CMK (cell line): ENCODE data around the gene RTF2.

Experiments used
- DNase-seq: peaks from one replicate; pipeline ENCODE4 v3.0.0-alpha.2; 2010; ENCODE audit warnings: low read depth

Gene RTF2, protein sequence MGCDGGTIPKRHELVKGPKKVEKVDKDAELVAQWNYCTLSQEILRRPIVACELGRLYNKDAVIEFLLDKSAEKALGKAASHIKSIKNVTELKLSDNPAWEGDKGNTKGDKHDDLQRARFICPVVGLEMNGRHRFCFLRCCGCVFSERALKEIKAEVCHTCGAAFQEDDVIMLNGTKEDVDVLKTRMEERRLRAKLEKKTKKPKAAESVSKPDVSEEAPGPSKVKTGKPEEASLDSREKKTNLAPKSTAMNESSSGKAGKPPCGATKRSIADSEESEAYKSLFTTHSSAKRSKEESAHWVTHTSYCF

DNA sequence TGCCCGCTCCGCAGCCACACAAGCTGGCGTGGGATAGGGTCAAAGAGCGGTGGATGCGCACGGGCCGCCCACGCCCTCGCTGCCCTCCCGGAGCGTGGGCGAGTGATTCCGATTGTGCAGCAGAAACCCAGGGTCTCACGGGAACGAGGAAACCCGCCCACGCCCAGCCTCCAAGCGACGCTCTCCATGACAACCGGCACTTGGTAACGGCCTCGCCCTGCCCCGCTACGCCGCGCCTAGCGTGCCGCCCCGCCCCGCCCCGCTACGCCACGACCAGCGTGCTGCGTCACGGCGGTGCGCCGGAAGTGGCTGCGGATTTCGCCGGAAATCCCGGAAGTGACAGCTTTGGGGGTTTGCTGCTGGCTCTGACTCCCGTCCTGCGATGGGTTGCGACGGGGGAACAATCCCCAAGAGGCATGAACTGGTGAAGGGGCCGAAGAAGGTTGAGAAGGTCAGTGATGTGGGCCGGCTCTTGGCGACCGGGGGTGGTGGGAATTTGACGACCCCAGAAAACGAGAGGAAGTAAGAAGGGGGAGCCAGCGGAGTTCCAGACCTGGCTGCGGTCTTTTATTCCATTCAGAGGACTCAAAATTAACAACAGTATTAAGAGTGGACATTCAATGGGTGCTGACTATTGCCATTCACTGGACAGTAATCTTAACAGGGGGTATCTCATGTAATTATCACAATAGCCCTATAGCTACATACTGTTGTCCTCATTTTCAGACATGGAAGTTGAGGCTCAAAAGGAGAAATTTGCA, at the start of gene RTF2:
Gene RTF2, plus strand, starts transcription at position 312 of the 761 bp plus-strand sequence. Its CDS starts 71 bp downstream, at position 383.
- DNase-seq, result peak; percentile 80

DNA sequence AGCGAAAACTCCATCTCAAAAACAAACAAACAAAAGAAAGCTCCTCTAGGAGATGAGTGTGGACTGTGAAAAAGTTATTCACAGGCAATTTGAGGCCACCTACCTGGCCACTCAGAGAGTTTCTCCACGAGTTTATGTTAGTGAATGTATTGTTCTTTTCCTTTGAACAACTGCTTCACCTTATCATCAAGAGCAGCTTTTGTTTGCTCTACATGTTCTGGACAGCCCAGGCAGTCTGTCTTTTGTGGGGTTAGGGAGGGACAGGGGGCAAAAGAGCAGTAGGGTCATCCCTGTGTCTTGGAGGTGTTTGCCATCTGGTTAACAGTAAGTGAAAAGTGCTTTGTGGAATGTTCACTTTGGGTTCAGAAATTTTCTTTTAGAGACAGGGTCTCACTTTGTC, 48.4 kb upstream of the RTF2 start:
- DNase-seq, result no peak

DNA sequence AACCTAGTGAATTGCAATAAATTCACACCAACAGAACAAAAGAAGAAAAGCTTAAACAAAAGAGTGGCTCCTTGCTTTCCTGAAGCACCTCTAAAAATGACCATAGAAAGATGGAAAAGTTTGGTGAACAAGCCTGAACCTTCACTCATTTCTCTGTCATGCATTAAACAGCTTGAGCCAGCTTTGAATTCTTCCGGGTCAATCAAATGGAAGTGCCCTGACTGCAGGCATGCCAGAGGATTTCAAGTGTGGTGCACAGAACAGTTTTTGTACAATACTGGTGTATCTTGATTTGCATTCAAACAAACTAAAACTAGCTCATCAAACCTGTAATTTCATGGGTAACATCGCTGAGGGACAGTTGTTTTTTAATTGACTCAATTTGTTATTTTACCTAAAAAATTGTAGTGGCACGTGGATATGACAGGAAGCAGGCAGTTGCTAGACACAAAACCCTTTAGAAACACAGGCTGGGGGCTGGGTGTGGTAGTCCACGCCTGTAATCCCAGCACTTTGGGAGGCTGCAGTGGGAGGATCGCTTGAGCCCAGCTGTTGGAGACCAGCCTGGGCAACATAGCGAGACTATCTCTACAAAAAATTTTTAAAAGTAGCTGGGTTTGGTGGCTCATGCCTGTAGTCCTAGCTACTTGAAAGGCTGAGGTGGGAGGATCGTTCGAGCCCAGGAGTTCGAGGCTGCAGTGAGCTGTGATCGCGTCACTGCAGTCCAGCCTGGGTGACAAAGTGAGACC, 47.3 kb upstream of the RTF2 start:
- no peak for DNase-seq

DNA sequence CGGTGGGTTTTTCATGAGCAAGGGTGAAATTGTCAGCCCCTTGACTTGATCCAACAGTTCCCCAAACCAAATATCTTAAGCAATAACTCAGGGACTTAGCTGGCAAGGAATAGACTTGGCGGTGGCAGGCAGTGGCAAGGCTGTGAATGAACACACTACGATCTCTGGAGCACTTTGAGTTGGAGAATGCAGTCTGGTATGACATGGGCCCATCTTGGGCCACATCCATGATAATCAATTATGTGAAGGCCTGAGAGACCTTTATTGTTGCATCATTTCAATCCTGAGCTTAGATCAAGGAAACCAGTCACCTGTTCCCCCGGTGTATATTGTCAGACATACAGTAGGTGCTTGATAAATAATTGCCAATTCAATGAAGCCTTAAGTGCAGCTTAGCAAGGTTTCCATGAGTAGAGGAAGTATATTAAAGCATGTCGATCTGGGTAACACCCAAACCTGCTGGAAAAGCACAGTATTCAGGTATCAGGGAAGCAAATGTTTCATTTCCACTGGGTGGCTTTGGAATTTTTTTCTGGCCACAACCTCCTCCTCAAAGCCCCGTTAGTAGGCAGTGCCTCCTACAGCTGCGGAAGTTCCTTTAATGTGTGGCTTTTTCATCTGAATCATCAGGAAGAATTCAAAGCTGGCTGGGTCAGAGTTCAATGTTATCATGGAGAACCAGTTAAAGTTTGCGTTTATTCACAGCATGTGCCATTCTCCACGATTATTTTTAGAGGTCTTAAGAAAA, 46.2 kb upstream of the RTF2 start:
- no peak for DNase-seq

DNA sequence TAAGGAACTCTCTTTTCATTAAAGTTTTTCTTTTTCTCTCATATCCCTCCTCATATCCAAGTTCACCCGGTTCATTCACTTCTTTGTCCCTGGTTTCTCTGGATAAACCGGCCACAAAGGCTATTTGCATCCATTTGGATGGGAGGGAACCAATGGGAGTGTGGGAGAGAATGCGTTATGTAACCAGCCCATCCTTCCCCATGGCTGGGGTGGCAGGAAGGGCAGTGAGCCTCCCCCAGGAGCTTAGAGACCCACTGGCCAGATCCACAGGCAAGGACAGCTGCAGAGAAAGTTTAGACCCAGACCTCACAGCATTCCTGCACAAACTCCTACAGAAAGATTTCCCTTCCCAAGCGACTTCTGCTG, 45.6 kb upstream of the RTF2 start:
- no peak for DNase-seq

DNA sequence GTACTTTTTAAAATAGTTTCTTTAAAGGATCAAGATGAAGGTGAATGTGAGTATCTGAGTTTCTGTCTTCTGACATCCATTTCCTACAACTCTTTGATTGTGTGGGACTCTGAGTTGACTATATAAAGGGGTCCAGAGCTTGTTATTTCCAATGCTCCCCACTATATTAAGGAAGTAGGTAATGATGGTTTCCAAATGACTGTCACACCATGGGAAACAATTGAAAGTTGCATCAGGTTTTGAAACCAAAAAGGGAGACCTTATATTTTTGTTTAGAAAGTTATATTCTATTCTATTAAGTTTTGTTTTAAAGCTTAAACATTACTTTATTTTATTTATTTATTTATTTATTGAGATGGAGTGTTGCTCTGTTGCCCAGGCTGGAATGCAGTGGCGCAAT, 45.2 kb upstream of the RTF2 start:
- DNase-seq, result no peak

DNA sequence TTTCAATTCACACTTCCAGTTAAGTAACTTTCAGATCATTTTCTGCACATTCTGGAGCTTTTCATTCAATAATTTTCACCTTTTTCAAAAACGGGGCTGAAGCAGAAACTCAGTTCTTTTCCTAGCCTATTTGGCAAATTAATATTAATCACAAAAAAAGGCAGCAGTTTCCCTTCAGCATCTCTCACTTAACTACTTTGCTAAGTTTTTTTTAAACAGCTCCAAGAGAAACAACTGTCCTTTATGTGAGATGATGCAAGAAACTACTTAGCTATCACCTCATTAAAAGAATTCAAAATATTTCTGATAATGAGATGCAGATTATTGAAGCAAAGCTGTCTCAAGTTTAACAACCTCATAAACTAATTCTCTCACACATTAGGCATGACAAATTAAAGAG, 44.5 kb upstream of the RTF2 start:
- DNase-seq, result no peak

DNA sequence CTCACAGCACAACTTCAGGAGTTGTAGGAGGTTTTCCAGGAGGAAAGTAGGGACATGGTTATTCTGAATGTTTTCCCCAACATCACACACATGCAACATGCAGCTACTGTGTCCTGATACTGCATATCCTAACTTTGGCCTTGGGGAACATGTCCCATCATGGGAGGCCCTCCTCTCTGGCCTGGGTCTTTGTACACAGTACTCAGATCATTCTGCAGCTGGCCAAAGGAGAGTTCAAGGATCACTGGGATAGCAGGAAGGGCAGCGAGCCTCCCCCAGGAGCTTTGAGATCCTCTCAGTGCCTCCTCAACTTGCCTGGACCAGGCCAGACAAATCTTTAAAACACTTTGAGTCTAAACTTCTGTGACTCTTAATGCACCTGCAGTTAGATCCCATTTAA, 43.5 kb upstream of the RTF2 start:
- no peak for DNase-seq

DNA sequence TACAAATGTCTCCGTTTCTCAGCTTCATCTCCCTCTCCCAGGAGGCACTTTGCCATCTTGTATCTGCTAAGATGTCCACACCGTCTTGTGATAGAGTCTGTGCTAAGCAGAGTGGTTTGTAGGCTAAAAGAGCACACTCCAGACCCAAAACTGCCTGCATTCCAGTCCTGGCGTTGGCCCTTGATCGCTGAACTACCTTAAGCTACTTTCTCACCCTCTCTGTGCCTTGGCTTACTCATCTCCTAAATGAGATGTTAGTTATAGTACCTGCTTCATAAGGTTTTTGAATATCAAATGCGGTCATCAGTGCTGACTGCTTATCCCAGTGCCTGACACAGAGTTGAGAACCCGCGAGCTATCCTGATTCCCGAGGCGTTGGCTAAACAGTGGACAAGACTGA, 42.4 kb upstream of the RTF2 start:
- DNase-seq, result no peak

DNA sequence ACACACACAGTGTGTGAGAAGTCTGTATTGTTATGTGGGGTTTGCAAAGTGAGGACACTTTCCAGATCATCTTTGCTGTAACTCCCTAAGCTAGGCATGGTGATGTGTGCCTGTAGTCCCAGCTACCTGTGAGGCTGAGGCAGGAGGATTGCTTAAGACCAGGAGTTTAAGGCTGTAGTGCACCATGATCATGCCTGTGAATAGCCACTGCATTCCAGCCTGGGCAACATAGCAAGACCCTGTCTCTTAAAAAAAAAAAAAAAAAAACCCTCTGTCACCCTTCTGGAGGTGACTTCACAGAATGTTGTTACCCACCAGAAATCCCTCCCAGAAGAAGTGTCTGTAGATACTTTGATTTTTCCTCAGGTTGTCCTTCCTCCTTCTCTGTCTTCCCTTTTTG, 41.5 kb upstream of the RTF2 start:
- no peak for DNase-seq

DNA sequence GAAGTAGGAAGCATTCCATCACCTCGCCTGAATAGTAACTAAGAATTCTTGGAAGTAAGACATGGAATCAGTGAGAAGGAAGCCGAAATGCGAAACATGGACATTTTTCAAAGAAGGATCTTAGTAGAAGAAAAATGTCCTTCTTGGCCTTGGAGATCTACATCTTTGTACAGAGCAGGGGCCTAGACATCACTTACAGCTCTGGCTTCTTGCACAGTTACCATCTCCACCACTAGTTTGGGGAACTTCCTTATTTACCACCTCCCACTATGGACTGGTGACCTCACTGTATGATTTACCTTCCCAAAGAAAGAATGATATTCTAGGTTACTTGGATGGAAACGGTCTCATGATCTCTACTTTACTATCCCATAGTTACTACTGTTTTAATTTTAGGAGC, 40.6 kb upstream of the RTF2 start:
- no peak for DNase-seq

DNA sequence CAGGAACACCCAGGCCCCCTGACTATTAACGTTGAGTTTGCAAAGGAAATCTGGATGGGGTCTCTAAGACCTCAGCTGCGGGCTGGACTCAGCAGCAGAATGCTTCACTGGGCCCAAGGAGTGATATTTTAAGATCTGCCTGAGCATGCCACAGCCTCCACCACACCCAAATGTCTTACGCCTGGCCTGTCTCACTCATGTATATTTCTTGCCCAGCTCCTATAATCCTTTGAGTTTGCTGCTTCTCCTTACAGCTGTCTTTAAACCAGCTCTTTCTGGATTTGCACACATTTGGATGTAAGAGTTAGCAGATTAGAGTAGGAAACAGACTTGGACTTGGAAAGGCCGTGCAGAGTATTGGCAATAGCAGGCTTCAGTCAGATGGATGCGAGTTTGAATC, 40.0 kb upstream of the RTF2 start:
- DNase-seq, result no peak

DNA sequence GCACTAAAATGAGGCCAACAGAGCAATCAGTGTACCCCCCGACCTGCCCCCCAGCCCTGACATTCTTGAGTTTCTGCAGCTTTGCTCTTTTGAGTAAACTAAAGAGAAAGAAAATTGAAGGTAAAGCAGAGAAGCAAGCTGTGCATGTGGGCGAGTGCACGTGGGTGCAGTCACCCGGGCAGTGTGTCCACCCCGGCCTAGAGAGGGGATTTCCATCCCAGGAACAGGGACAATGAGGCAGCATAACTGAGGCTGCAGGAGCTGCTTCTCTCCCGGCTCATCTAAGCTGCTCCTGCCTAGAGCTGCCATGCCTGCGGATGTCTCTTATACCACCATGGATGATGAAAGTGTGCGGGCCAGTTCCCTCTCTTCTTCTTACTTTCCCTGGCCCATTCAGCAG, 39.5 kb upstream of the RTF2 start:
- DNase-seq, result no peak

DNA sequence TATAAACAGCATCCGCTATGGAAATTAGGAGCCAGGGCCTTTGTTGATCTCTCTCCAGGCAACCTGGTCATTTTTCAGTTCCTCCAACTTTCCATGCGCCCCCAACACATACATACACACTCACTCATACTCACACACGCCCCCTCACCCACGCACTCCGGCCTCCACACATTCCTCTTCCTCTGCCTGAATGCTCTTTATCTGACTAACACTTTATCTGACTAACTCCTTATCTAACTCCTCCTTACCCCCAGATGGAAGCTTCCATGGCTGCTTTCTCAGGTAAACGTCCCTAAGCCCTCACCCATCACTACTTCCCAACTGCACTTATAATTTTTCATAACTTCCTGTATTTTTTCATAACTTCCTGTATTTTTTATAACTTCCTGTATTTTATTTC, 38.9 kb upstream of the RTF2 start:
- peak; percentile 40 for DNase-seq

DNA sequence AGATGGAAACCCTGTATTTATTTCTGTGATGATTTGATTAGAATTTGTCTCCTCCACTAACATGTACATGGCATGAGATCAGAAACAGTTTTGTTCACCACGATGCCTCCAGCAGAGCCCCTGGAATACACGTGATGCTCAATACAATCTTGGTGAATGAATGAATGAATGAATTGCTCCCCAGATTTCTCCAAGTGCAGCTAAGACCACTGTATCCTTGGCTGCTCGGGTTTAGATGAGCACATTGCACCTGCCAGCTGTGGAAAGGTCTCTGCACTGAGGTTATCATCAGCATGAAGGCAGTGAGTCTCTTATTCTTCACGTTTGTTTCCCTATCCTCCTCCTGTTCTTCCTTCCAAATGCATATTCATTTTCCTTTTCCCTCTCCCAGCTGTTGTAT, 38.5 kb upstream of the RTF2 start:
- no peak for DNase-seq

DNA sequence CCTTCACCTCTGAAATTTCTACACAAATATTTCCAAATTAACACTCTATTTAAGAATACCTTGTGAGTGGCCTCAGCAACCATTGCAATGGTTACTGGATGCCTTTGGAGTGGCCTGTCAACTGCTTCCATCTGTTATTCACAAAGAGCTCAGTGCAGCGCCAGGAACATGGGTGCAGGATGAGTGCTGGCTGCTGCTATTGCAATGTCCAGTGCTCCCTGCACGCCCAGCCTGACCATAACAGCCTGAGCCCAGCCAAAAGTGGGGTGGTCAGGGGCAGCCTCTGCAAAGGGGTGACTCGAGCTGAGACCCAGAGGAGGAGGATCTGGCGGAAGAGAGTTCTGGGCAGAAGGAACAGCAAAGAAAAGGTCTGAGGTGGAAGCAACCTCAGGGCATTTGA, 38.0 kb upstream of the RTF2 start:
- no peak for DNase-seq

DNA sequence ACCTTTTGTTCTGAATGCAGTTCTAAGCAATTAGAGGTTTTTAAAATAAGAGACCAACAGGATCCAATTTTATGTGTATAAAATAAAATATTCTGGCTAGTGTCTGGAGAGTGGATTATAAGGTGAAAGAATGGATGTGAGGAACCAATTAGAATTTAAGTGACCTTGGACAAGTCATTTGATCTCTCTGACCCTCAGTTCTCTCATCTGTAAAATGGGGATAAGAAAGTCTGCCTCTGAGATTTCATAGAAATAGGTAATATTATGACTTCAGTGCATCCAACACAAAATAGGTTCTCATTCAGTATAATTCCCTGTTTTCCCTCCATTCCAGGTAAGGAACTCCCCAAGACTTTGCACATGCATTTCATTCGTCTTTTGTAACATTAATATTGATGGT, 37.5 kb upstream of the RTF2 start:
- no peak for DNase-seq

DNA sequence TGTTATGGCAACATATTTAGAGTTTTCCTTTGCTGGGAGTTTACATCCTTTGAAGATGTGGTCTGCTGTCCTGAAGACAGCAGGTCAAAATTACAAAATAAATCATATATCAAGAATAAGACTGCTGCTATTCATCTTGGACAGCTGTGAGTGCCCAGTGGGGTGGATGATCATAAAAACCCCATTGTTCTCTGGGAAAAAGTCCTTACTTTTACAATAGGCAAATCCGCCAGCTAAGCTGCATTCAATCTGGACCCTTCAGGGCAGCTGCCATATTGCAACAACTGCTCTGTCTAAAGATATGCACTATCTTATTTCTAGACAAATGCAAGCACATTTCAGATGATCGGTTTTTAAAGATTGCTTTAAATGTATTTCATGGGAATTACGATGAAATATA, 37.0 kb upstream of the RTF2 start:
- DNase-seq, result no peak

DNA sequence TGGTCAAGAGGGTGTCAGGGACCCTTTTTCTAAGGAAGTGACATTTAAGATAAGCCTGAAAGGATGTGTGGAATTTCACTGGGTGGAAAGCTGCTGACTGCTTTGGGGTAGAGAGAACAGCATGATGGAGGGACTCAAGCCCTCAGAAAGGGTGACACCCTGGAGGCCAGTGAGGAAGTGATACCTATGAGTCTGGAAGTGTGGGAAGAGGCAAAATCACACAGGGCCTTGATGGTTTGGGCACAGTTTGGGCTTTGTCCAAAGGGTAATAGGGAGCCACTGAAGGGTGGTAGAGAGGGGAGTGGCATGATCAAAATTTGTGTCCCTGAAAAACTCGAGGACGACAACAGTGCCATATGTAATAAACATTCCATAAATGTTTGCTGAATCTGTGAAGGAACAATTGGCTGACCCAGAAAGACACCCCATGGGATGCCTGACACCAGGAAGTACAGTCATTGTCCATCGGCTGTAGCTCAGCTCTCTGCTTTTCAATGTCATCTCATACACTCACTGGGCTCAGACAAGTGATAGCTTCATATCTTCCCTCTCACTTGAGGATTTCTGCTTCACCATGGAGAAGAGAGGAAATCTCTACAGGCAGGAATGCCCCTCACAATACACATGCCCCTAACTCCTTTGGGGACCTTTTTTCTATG, 35.1 kb upstream of the RTF2 start:
- DNase-seq, result no peak

DNA sequence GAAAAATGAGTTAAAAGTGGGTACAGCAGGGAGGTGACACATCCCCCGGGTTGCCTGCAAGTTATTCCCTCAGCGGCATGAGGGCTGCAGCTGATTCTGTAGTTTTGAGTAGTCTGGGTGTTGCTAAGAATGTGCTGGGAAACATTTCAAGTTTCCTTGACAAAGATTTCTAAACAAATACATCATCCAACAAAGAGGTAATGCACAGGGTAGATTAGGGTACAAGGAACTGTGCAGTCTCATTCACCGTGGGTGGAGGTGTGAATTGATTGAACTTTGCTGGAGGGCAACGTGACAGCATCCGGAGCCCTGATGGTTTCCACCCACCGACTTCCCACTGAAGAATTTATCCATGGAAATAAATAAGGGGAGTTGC, 34.6 kb upstream of the RTF2 start:
- DNase-seq, result no peak

DNA sequence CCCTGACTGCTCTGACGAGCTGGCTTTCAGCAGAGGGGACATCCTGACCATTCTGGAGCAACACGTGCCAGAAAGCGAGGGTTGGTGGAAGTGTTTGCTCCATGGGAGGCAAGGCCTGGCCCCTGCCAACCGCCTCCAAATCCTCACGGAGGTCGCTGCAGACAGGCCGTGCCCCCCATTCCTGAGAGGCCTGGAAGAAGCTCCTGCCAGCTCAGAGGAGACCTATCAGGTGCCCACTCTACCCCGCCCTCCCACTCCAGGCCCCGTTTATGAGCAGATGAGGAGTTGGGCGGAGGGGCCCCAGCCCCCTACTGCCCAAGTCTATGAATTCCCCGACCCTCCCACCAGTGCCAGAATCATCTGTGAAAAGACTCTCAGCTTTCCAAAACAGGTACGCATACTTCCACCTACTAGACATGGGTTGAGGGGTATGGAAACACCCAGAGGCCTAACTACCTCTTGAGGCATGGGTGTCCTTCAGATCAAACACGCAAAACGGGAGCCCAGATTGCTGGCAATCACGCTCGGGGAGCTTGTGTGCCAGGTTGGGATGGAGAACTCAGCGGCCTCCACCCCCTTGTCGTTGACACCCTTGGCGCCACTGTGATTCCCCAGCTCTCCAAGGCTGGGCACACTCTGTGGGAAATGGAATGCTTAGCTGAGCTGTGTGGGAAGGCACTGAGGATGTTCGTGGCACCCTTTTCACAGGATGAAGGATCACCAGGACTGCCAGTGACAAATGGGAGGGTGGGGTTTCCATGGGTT, 31.0 kb upstream of the RTF2 start:
- no peak for DNase-seq
